Measurements from ENCODE around the gene PEX12. TPM values are rescaled to one million over a fixed set of nuclear protein-coding genes. Genes with fewer than 3 reads are reported as not detected.

The PEX12 gene
- total RNA-seq, 1 donor from 2014 or later: 5.1 TPM

- H3K27me3 Mint-ChIP-seq (ENCODE audit: low read depth): peaks cover 73% of the 10 kb centered on the region
- H3K4me1 Mint-ChIP-seq: no peaks in the 10 kb centered on the region
- H3K9me3 Mint-ChIP-seq: no peaks in the 10 kb centered on the region
- no peak within 1 kb of the TSS for H3K4me3 Mint-ChIP-seq
- H3K36me3 Mint-ChIP-seq (ENCODE audit: low read depth): no peaks in the 10 kb centered on the region
- DNase-seq (ENCODE audit: low read depth, low spot score): no peak
- no peak within 1 kb of the TSS for H3K27ac Mint-ChIP-seq (ENCODE audit: unreplicated experiment)
- TF ChIP-seq, protein P1, sequence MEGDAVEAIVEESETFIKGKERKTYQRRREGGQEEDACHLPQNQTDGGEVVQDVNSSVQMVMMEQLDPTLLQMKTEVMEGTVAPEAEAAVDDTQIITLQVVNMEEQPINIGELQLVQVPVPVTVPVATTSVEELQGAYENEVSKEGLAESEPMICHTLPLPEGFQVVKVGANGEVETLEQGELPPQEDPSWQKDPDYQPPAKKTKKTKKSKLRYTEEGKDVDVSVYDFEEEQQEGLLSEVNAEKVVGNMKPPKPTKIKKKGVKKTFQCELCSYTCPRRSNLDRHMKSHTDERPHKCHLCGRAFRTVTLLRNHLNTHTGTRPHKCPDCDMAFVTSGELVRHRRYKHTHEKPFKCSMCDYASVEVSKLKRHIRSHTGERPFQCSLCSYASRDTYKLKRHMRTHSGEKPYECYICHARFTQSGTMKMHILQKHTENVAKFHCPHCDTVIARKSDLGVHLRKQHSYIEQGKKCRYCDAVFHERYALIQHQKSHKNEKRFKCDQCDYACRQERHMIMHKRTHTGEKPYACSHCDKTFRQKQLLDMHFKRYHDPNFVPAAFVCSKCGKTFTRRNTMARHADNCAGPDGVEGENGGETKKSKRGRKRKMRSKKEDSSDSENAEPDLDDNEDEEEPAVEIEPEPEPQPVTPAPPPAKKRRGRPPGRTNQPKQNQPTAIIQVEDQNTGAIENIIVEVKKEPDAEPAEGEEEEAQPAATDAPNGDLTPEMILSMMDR (conservative IDR thresholded peaks at IDR 0.05): no peak
Observed at GRCh38 chr17:35560703-35561102, 17.7 kb downstream of the PEX12 start, which contains the start of gene SLFN14. SLFN14 (minus strand) TSS chr17:35560819; CDS start chr17:35558062, 2,757 bp downstream.

DNA sequence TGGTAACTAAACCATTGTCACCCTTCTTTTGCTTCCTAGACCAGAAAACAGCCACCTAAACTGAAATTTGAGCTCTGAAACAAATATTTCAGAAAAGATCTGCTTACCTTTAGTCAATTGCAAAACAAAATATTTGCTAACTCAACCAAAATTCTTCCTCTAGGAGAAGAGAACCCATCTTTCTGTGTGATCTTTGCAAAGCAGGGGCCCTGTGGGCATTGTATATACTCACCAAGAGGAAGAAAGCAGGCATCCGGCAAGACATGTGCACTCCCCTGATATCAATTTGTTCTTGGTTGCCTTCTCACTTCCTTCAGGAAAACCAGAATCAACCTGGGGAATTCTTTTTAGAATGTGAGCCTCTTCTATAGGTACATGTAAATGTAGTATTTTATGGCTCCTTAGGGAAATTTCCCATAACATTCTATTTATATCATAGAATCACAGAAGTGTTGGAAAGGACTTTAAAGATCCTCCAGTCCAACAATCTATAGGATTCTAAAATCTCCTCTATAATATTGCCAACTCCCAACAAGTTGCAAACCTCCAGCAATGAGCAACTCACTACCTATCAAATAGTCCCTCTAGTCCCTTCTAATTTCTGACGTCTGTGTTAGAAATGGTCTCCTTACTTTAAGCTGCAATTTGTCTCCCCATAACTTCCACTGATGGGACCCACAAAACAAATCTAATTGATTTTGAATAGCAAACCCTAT, 18.7 kb downstream of the PEX12 start:
- DNase-seq (ENCODE audit: low read depth, low spot score): no peak
- no peaks in the 10 kb centered on the region for H3K4me1 Mint-ChIP-seq
- peaks cover 70% of the 10 kb centered on the region for H3K27me3 Mint-ChIP-seq (ENCODE audit: low read depth)
- no peak overlapping the region for H3K4me3 Mint-ChIP-seq
- H3K9me3 Mint-ChIP-seq: no peaks in the 10 kb centered on the region
- H3K36me3 Mint-ChIP-seq (ENCODE audit: low read depth): no peaks in the 10 kb centered on the region
- H3K27ac Mint-ChIP-seq (ENCODE audit: unreplicated experiment): no peak overlapping the region
- TF ChIP-seq, protein P1 (conservative IDR thresholded peaks at IDR 0.05): no peak

GRCh38 chr17:35557353-35557752, 21.0 kb downstream of the PEX12 start:
- Mint-ChIP-seq H3K36me3 (ENCODE audit: low read depth) (no peaks in the 10 kb centered on the region), H3K27me3 (ENCODE audit: low read depth) (peaks cover 72% of the 10 kb centered on the region), H3K9me3 (no peaks in the 10 kb centered on the region), H3K27ac (ENCODE audit: unreplicated experiment) (no peak overlapping the region), H3K4me1 (no peaks in the 10 kb centered on the region), H3K4me3 (no peak overlapping the region)
- no peak for DNase-seq (ENCODE audit: low read depth, low spot score)
- TF ChIP-seq, protein P1 (conservative IDR thresholded peaks at IDR 0.05): no peak

DNA sequence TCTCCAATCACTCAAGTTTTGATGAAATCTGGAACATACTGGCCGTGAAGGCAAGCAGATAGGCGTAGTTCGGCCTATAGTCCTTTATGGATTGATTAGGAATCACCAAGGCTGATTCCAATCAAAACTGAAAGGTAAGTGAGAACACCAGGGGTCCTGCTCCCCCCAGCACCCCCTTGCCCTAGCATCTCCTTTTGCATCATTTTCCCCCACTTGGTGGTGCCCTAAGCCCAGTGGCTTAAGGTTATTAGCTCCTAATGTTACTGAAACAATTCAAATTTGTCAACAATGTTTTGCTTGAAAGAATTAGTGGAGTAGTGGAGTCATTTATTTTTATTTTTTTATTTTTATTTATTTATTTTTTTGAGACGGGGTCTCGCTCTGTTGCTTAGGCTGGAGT, 22.7 kb downstream of the PEX12 start:
- no peaks in the 10 kb centered on the region for H3K4me1 Mint-ChIP-seq
- TF ChIP-seq, protein P1 (conservative IDR thresholded peaks at IDR 0.05): no peak
- H3K36me3 Mint-ChIP-seq (ENCODE audit: low read depth): no peaks in the 10 kb centered on the region
- no peak overlapping the region for H3K4me3 Mint-ChIP-seq
- H3K9me3 Mint-ChIP-seq: no peaks in the 10 kb centered on the region
- no peak overlapping the region for H3K27ac Mint-ChIP-seq (ENCODE audit: unreplicated experiment)
- H3K27me3 Mint-ChIP-seq (ENCODE audit: low read depth): peaks cover 83% of the 10 kb centered on the region
- no peak for DNase-seq (ENCODE audit: low read depth, low spot score)

- no peaks in the 10 kb centered on the region for H3K9me3 Mint-ChIP-seq
- peaks cover 82% of the 10 kb centered on the region for H3K27me3 Mint-ChIP-seq (ENCODE audit: low read depth)
- H3K4me3 Mint-ChIP-seq: no peak overlapping the region
- TF ChIP-seq, protein P1 (conservative IDR thresholded peaks at IDR 0.05): no peak
- no peaks in the 10 kb centered on the region for H3K4me1 Mint-ChIP-seq
- H3K36me3 Mint-ChIP-seq (ENCODE audit: low read depth): no peaks in the 10 kb centered on the region
- no peak for DNase-seq (ENCODE audit: low read depth, low spot score)
- no peak overlapping the region for H3K27ac Mint-ChIP-seq (ENCODE audit: unreplicated experiment)
Observed at GRCh38 chr17:35554668-35555067, 23.7 kb downstream of the PEX12 start.

Data from neural crest cell (in vitro differentiated cells).